GM12878 (cell line): ENCODE measurements around the gene MSI2. TPM values are rescaled to one million over a fixed set of nuclear protein-coding genes. Genes with fewer than 3 reads are reported as not detected.

Experiments
- ATAC-seq: fragments of 200-7000 bp; cut with Tn5 transposase; 3 replicates; pipeline ENCODE4 v1.9.1; 2020; ENCODE audit warnings: mild to moderate bottlenecking, moderate library complexity
- BruUV-seq: library from RNA; stranded (reverse); fragments of 400-500 nt; replicated peaks from 2 replicates; lab custom pipeline; 2021; lab: Mats Ljungman, UMichigan
- CTCF ChIA-PET: fragments of 300-600 bp; sonication (Branson Sonifier 250); formaldehyde crosslinking; extraction: SDS; loops from one replicate; lab custom pipeline; 2021; ENCODE audit warnings: inconsistent platforms; lab: Yijun Ruan, JAX
- POLR2A ChIA-PET: fragments of 350-600 bp; formaldehyde crosslinking; extraction: SDS; loops from one replicate; lab custom pipeline; 2021; ENCODE audit warnings: inconsistent platforms; lab: Charles Lee
- RAD21 ChIA-PET: fragments of 300-600 bp; sonication (Branson Sonifier 250); formaldehyde crosslinking; loops from one replicate; lab custom pipeline; 2023; ENCODE audit warnings: antibody characterized with exemption; ENCODE audit not compliant: unreplicated experiment; lab: Charles Lee
- SMC1A ChIA-PET: fragments of 300-600 bp; sonication (Branson Sonifier 250); formaldehyde crosslinking; loops from one replicate; lab custom pipeline; 2023; ENCODE audit not compliant: unreplicated experiment, uncharacterized antibody; lab: Charles Lee
- DNase-seq: peaks from one replicate; pipeline ENCODE4 v3.0.0-alpha.2; 2011; ENCODE audit warnings: low read depth, low spot score
- FAIRE-seq: peaks from 3 replicates; lab custom pipeline; 2011; peaks lifted over from hg19 to GRCh38; lab: Jason Lieb, UNC
- H2AFZ ChIP-seq: 2 replicates; pipeline ENCODE4 v1.6.0; 2011; ENCODE audit warnings: low read depth, low read length, control low read depth; ENCODE audit not compliant: control insufficient read depth
- H3K27ac ChIP-seq: 2 replicates; pipeline ENCODE4 v1.5.1; 2011; ENCODE audit warnings: control low read depth; ENCODE audit not compliant: control insufficient read depth, insufficient read depth
- H3K27me3 ChIP-seq, 2 experiments: replicated peaks in 1 of 2; 2 replicates each; pipeline versions ENCODE4 v1.6.0 to v1.6.1; 2011; ENCODE audit warnings: low read length in 1 of 2; ENCODE audit not compliant: control insufficient read depth in 2 of 2, insufficient read depth in 2 of 2
- H3K36me3 ChIP-seq, 2 experiments: 2 replicates each; pipeline ENCODE4 v1.5.1; 2011; ENCODE audit warnings: low read length in 1 of 2; ENCODE audit not compliant: control insufficient read depth in 2 of 2, insufficient read depth in 2 of 2
- H3K4me1 ChIP-seq: 2 replicates; pipeline ENCODE4 v1.6.1; 2011; ENCODE audit warnings: mild to moderate bottlenecking, low read length, moderate library complexity, mixed read lengths; ENCODE audit not compliant: control insufficient read depth, insufficient read depth
- H3K4me2 ChIP-seq: 2 replicates; pipeline ENCODE4 v1.6.0; 2011; ENCODE audit warnings: control low read depth; ENCODE audit not compliant: control insufficient read depth, insufficient read depth
- H3K4me3 ChIP-seq: fragments of 200-600 bp; sonication (generic); 2 replicates; pipeline ENCODE4 v1.5.1; 2016
- H3K79me2 ChIP-seq: 2 replicates; pipeline ENCODE4 v1.6.0; 2011; ENCODE audit warnings: low read length; ENCODE audit not compliant: control insufficient read depth, insufficient read depth
- H3K9ac ChIP-seq: 2 replicates; pipeline ENCODE4 v1.8.0; 2011; ENCODE audit warnings: low read length, control low read depth, mixed read lengths; ENCODE audit not compliant: control insufficient read depth, insufficient read depth
- H3K9me3 ChIP-seq: replicated peaks from 3 replicates; pipeline ENCODE4 v1.5.1; 2011; ENCODE audit warnings: mild to moderate bottlenecking, low read length; ENCODE audit not compliant: control insufficient read depth, insufficient read depth
- H4K20me1 ChIP-seq: 2 replicates; pipeline ENCODE4 v1.6.0; 2011; ENCODE audit not compliant: control insufficient read depth, insufficient read depth
- NR2F1 ChIP-seq: fragments of 450-650 bp; conservative IDR thresholded peaks from 2 replicates; pipeline ENCODE4 v1.6.1; 2017; ENCODE audit warnings: mild to moderate bottlenecking
- WGBS: methylation state at CpG from one replicate; pipeline ENCODE4 v1.1.6; 2016; ENCODE audit warnings: low lambda C conversion rate; ENCODE audit not compliant: insufficient replicate concordance, insufficient coverage; ENCODE audit errors: missing lambda C conversion rate; 5-methylcytosine and 5-hydroxymethylcytosine counted together
- in situ Hi-C: fragments of 300-500 bp; cut with MboI; formaldehyde crosslinking; loops from 9 replicates; pipeline ENCODE4 v1.14.3; 2018; ENCODE audit warnings: mixed read lengths
- intact Hi-C: fragments of 100-400 bp; cut with micrococcal nuclease; formaldehyde crosslinking; loops from one replicate; pipeline ENCODE4 v1.14.2; 2022; ENCODE audit not compliant: unreplicated experiment
- polyA plus RNA-seq, 11 experiments: library from polyadenylated mRNA; depleted of rRNA in 4 of 11; unstranded in 6 of 11; stranded (reverse) in 5 of 11; fragments of >200 nt; fragmentation: Nextera tagmentation in 4 of 11; fragmentation: Illumina TruSeq in 1 of 11; extraction: Ambion mirVana in 4 of 11; extraction: Trizol in 1 of 11; gene quantifications; 1 replicate in 1 of 11; 2 replicates in 10 of 11; pipeline versions ENCODE4 v1.2.1 to v1.2.3, GENCODE V29; 2011 to 2016; ENCODE audit warnings: inconsistent platforms in 2 of 11, missing spikeins in 2 of 11, low read depth in 1 of 11
- total RNA-seq, 4 experiments: library from RNA; depleted of rRNA in 3 of 4; stranded (reverse); fragments of >200 nt in 3 of 4; fragmentation: Illumina TruSeq in 1 of 4; extraction: Trizol in 1 of 4; gene quantifications; 2 replicates each; pipeline versions ENCODE4 v1.2.1 to v1.2.3, GENCODE V29; 2013 to 2021
- TF ChIP-seq, protein P1 (sequence below): fragments of 450-650 bp; IDR thresholded peaks from 2 replicates; pipeline ENCODE4 v1.6.1; 2016; ENCODE audit warnings: mild to moderate bottlenecking

The MSI2 gene
- total and polyA plus RNA-seq, 10 of the 15 experiments (the other 5 are each of a cell fraction or from before 2014, with no cell fraction given): 6.1 to 76.1 (median 42.0) TPM

DNA sequence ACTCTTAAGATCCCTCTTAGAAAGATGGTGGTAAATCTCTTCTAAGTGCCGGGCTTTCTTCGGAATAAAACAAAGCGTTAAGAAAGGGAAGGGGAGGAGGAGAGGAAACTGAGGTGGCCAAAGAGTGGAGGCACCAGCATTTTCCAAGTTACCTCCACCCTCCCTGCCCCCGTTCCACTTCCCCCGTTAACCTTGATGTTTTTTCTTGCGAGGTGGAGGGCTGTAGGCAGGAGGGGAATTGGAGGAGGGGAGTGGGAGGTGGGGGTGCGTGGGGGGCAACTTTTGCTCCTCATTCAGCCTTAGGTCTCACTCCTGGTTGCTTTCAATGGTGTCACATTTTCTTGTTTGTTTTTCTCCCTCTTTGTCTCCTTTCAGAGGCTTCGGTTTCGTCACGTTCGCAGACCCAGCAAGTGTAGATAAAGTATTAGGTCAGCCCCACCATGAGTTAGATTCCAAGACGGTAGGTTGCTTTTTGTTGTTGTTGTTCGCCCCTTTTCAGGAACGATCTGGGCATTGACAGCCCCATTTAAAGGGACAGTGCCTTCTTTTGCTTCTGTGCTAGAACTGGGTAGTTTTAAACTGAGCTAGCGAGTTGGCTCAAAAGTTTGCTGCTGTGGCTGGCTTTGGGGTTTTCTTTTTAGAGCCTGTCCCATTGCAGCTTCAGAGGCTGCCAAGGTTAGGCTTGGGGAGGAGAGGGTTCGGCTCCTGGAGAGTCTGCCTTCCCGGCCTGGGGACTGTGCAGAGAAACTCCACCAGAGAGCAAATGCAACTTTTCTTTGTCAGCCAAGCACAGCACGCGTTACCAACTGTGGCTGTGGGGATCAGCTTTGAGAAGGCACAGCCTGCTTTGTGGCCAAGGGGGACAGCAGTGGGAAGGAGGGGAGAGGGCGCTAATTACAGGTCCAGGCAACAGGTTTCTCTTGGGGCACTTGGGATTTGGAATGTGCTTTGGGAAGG is 1.9 kb downstream of the MSI2 start:
- ChIA-PET RAD21 (interaction anchor here (0.6 to 3.3 kb wide), 17 partner anchors 14 to 414 kb away, joined by 3 to 24 read pairs (median 5); no protein-coding TSS in a partner anchor), CTCF (interaction anchor here (0.6 to 7.2 kb wide), 13 partner anchors 8 to 414 kb away, joined by 3 to 61 read pairs (median 3); no protein-coding TSS in a partner anchor)
- peak; percentile 29 for ATAC-seq
- Histone ChIP-seq H3K36me3 (peaks cover 0 to 8% of the 10 kb centered on the region in 2 experiments; a peak in 1 of 4 replicates), H3K4me3 (peak overlapping the region; percentile 95), H2AFZ (no peak overlapping the region)
- intact Hi-C loops: loop anchor here (5.0 kb wide), 2 partner anchors 99 to 184 kb away; no protein-coding TSS in a partner anchor
- no peak for TF ChIP-seq NR2F1
- TF ChIP-seq, protein P1, sequence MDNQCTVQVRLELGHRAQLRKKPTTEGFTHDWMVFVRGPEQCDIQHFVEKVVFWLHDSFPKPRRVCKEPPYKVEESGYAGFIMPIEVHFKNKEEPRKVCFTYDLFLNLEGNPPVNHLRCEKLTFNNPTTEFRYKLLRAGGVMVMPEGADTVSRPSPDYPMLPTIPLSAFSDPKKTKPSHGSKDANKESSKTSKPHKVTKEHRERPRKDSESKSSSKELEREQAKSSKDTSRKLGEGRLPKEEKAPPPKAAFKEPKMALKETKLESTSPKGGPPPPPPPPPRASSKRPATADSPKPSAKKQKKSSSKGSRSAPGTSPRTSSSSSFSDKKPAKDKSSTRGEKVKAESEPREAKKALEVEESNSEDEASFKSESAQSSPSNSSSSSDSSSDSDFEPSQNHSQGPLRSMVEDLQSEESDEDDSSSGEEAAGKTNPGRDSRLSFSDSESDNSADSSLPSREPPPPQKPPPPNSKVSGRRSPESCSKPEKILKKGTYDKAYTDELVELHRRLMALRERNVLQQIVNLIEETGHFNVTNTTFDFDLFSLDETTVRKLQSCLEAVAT: 0 out of 2 replicates have a peak, but pooled peaks have one; percentile 17
- TF ChIP-seq, all 136 proteins: peak for 1
- Histone ChIP-seq H3K27me3 (no peaks in the 10 kb centered on the region), H3K79me2 (peaks cover 56% of the 10 kb centered on the region), H3K4me1 (peaks cover 6% of the 10 kb centered on the region), H3K9ac (peak overlapping the region; percentile 71), H3K9me3 (no peaks in the 10 kb centered on the region), H3K27ac (peak overlapping the region; percentile 55), H3K4me2 (peak overlapping the region; percentile 87), H4K20me1 (no peaks in the 10 kb centered on the region)
- in situ Hi-C loops: no loop called here
- ChIA-PET POLR2A (interaction anchor here (0.6 to 3.3 kb wide), 18 partner anchors 12 to 342 kb away, joined by 3 to 15 read pairs (median 4); no protein-coding TSS in a partner anchor), SMC1A (interaction anchor here (0.5 to 5.4 kb wide), 24 partner anchors 9 to 614 kb away, joined by 3 to 45 read pairs (median 5); no protein-coding TSS in a partner anchor)
- BruUV-seq: no TSS peak
- 19% methylated on average over 19 of the region's 20 CpGs for WGBS
- peak; percentile 47 for FAIRE-seq
- DNase-seq: no peak
